Prostate gland (tissue), 2 donors: ENCODE results near the gene KCNT1.

ENCODE experiments used
- CTCF ChIP-seq, 4 experiments: fragments of 200-600 bp in 2 of 4; fragments of 450-650 bp in 2 of 4; sonication (generic) in 2 of 4; IDR thresholded peaks; 1 replicate in 3 of 4; 2 replicates in 1 of 4; pipeline ENCODE4 v1.5.1; 2016 to 2019; ENCODE audit warnings: antibody characterized with exemption in 4 of 4, mild to moderate bottlenecking in 2 of 4, moderate library complexity in 2 of 4
- POLR2A ChIP-seq: fragments of 450-650 bp; IDR thresholded peaks from one replicate; pipeline ENCODE4 v1.6.1; 2016; ENCODE audit warnings: antibody characterized with exemption, mild to moderate bottlenecking
- POLR2AphosphoS5 ChIP-seq: sonication (generic); formaldehyde crosslinking; IDR thresholded peaks from one replicate; pipeline ENCODE4 v1.6.1; 2017; ENCODE audit warnings: antibody characterized with exemption

- TF ChIP-seq POLR2AphosphoS5 (no peak), POLR2A (no peak), CTCF (IDR thresholded peaks at IDR 0.05) (no peak)
Measured at GRCh38 chr9:135805422-135806022, 103.5 kb downstream of the KCNT1 start.
